Esophagus (tissue), 2 donors: Measurements from ENCODE around the gene ACAP2. TPM values are rescaled to one million over a fixed set of nuclear protein-coding genes. Genes with fewer than 3 reads are reported as not detected.

Experiments
- H3K27ac ChIP-seq, 2 donors: one replicate each; pipeline ENCODE4 v1.5.1; 2013; ENCODE audit warnings: low read depth in 2 of 2, mild to moderate bottlenecking in 2 of 2, inconsistent platforms in 1 of 2, low read length in 1 of 2, moderate library complexity in 1 of 2
- H3K27me3 ChIP-seq, 2 donors: one replicate each; pipeline ENCODE4 v1.6.1; 2013; ENCODE audit warnings: low read length in 2 of 2, control low read depth in 1 of 2, mild to moderate bottlenecking in 1 of 2; ENCODE audit not compliant: insufficient read depth in 2 of 2, control insufficient read depth in 1 of 2
- H3K36me3 ChIP-seq, 2 donors: one replicate each; pipeline ENCODE4 v1.6.1; 2013; ENCODE audit warnings: low read length in 1 of 2; ENCODE audit not compliant: control insufficient read depth in 2 of 2, insufficient read depth in 2 of 2
- H3K4me1 ChIP-seq, 2 donors: one replicate each; pipeline ENCODE4 v1.6.1; 2013; ENCODE audit warnings: low read length in 1 of 2; ENCODE audit not compliant: control insufficient read depth in 2 of 2, insufficient read depth in 2 of 2
- H3K4me3 ChIP-seq, 2 donors: one replicate each; pipeline ENCODE4 v1.5.1; 2013; ENCODE audit warnings: low read length in 2 of 2, mild to moderate bottlenecking in 2 of 2, low read depth in 1 of 2, moderate library complexity in 1 of 2
- H3K9me3 ChIP-seq, 2 donors: one replicate each; pipeline ENCODE4 v1.6.1; 2013; ENCODE audit warnings: mild to moderate bottlenecking in 2 of 2, low read depth in 1 of 2, low read length in 1 of 2, moderate library complexity in 1 of 2; ENCODE audit not compliant: control insufficient read depth in 2 of 2, insufficient read depth in 1 of 2
- WGBS, 2 donors: extraction: QIAGEN DNeasy Blood & Tissue Kit; methylation state at CpG; one replicate each; pipeline ENCODE4 v1.1.7; 2013; 5-methylcytosine and 5-hydroxymethylcytosine counted together
- polyA plus RNA-seq, 2 donors: library from polyadenylated mRNA; stranded (reverse); fragments of 200-250 nt; gene quantifications; one replicate each; pipeline ENCODE4 v1.2.3, GENCODE V29; 2013
- donor health status: healthy with polysubstance abuse.
- donor health status: Bipolar disorder and iron deficiency.

The ACAP2 gene
- polyA plus RNA-seq, 2 donors = 11.9 to 12.5 TPM

DNA sequence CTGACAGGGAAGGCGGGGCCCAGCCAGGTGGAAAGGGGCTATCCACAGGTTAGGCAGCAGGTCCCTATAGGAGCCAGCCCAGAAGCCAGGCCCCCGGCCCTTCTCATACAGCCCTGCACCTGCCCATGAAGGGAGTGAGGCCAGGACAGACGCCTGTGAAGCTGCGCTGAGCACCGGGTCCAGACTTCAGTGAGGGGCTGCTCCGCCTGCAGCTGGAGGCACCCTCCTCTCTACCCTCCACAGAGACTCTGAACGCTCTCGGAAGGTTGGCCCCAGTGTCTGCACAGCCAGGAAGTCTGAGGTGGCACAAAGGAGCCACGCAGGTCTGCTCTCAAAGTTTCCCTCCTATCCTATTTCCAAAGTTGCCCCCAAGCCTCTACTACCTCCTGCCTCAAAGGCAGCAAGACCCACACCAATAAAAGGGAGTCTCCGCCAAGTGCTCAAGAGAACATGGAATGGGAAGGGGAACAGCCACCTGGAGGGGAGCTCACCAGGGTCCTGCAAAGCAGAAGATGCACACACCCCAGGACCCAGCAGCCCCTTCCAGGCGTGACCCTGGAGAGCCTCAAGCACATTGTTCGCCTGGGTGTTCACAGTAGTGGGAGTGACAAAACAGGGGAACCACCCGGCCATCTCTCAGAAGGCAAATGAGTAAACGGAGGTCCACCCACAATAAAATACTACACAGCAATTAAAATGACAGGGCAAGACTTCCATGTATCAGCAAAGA lies 191.3 kb downstream of the ACAP2 start:
- no peaks in the 10 kb centered on the region for H3K27me3 ChIP-seq
- H3K36me3 ChIP-seq = peaks cover 0 to 11% of the 10 kb centered on the region in 2 donors
- H3K4me1 ChIP-seq = peaks cover 3% of the 10 kb centered on the region in 2 donors
- H3K27ac ChIP-seq = no peak overlapping the region
- WGBS, 2 donors = 82 to 90% methylated on average over 14 of the region's 14 CpGs
- H3K9me3 ChIP-seq = no peaks in the 10 kb centered on the region
- H3K4me3 ChIP-seq = no peak overlapping the region

DNA sequence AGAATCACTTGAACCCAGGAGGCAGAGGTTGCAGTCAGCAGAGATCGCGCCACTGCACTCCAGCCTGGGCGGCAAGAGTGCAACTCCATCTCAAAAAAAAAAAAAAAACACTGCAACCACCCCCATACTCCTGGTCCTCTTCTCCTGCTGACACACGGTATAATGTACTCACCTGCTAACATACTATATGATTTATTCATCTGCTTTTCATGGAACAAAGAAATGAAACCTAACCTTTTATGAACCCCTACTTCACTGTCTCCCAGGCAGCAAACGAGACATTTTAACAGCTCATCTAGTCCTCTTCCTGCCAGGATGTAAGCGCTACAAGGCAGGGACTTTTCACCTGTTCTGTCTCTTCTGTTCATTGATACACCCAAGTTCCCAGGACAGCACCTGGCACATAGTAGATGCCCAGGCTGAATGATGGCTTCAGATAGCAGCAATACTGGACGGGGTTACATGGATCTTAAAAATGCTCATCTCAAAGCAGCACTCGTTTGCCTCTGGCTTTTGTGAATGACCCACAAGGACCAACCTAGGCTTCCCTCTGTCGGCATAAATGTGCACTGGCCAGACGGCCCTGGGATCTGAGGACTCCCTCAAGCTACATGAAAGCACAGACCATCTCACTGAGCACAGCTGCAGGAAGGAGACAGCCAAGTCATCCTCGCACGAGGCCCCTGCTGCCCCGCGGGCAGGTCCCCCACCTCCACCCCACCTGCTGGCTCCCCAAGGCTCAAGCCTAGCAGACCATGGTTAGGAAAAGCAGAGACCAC lies 192.2 kb downstream of the ACAP2 start:
- Histone ChIP-seq H3K4me1 (peaks cover 3% of the 10 kb centered on the region in 2 donors), H3K27ac (no peak overlapping the region), H3K9me3 (no peaks in the 10 kb centered on the region), H3K4me3 (no peak overlapping the region), H3K36me3 (peaks cover 0 to 6% of the 10 kb centered on the region in 2 donors), H3K27me3 (no peaks in the 10 kb centered on the region)
- WGBS, 2 donors = 64 to 72% methylated on average over 14 of the region's 14 CpGs

- H3K9me3 ChIP-seq = no peaks in the 10 kb centered on the region
- H3K4me3 ChIP-seq = no peak overlapping the region
- H3K27ac ChIP-seq = no peak overlapping the region
- peaks cover 3% of the 10 kb centered on the region in 2 donors for H3K4me1 ChIP-seq
- H3K36me3 ChIP-seq = peaks cover 0 to 4% of the 10 kb centered on the region in 2 donors
- WGBS, 2 donors = 91 to 92% methylated on average over 11 of the region's 11 CpGs
- no peaks in the 10 kb centered on the region for H3K27me3 ChIP-seq
These were observed 192.9 kb downstream of the ACAP2 start for GRCh38 chr3:195249858-195250464.

DNA sequence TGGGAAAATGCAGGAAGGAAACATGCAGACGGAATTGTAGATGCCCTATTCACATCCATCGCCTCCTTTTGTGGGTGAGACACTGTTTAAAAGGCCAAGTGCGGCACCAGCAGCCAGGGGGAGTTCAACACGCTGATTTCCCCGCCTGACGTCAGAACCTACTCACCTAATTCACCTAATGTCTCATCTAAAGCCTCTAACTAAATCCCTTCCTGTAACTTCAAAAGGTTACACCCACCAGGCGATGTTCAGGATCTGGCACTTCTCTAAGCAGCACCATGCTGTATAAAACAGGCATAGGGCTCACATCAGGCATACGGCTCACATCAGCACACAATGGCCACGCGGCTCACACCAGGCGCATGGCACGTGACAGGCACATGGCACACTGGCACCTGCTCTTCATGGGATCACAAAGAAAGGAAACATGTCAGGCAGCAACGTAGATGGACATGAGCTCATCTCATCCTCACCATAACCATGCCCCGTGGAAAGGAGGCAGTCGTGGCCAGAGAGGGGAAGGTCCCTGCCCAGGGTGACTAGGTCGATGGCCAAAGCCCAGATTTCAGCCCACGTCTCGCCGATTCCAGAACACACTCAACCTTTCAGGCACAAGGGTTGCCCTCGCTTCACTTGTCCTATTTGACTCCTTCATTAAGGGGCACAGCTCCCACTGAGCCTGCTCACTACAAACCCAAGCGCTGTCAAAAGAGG lies 193.6 kb downstream of the ACAP2 start:
- H3K36me3 ChIP-seq = peaks cover 0 to 2% of the 10 kb centered on the region in 2 donors
- H3K4me1 ChIP-seq = peaks cover 3% of the 10 kb centered on the region in 2 donors
- H3K9me3 ChIP-seq = no peaks in the 10 kb centered on the region
- no peaks in the 10 kb centered on the region for H3K27me3 ChIP-seq
- 93% methylated on average over 21 of the region's 21 CpGs for WGBS, 2 donors
- H3K4me3 ChIP-seq = no peak overlapping the region
- peak overlapping the region in 1 of 2 donors; percentile 34 for H3K27ac ChIP-seq

- WGBS, 2 donors = 96 to 97% methylated on average over 8 of the region's 8 CpGs
- Histone ChIP-seq H3K27ac (no peak overlapping the region), H3K4me1 (peaks cover 3% of the 10 kb centered on the region in 2 donors), H3K36me3 (peaks cover 0 to 2% of the 10 kb centered on the region in 2 donors), H3K27me3 (no peaks in the 10 kb centered on the region), H3K9me3 (no peaks in the 10 kb centered on the region), H3K4me3 (no peak overlapping the region)
These were observed 194.5 kb downstream of the ACAP2 start for GRCh38 chr3:195248281-195248680.

- 83 to 85% methylated on average over 8 of the region's 8 CpGs for WGBS, 2 donors
These were observed 195.0 kb downstream of the ACAP2 start for GRCh38 chr3:195247863-195248189.

GRCh38 chr3:195247086-195247862 lies 195.5 kb downstream of the ACAP2 start:
- no peaks in the 10 kb centered on the region for H3K9me3 ChIP-seq
- H3K36me3 ChIP-seq = peaks cover 0 to 2% of the 10 kb centered on the region in 2 donors
- WGBS, 2 donors = 93 to 96% methylated on average over 24 of the region's 24 CpGs
- no peak overlapping the region for H3K4me3 ChIP-seq
- no peaks in the 10 kb centered on the region for H3K27me3 ChIP-seq
- peaks cover 3% of the 10 kb centered on the region in 2 donors for H3K4me1 ChIP-seq
- H3K27ac ChIP-seq = no peak overlapping the region

More at GRCh38 chr3:195247863-195248189, 195.0 kb downstream of the ACAP2 start:
- H3K36me3 ChIP-seq = peaks cover 0 to 2% of the 10 kb centered on the region in 2 donors
- H3K9me3 ChIP-seq = no peaks in the 10 kb centered on the region
- no peak overlapping the region for H3K4me3 ChIP-seq
- no peaks in the 10 kb centered on the region for H3K27me3 ChIP-seq
- no peak overlapping the region for H3K27ac ChIP-seq
- H3K4me1 ChIP-seq = peaks cover 3% of the 10 kb centered on the region in 2 donors

GRCh38 chr3:195246581-195246995 lies 196.2 kb downstream of the ACAP2 start:
- Histone ChIP-seq H3K27me3 (no peaks in the 10 kb centered on the region), H3K36me3 (peaks cover 0 to 2% of the 10 kb centered on the region in 2 donors), H3K4me3 (no peak overlapping the region), H3K27ac (no peak overlapping the region), H3K4me1 (peaks cover 3% of the 10 kb centered on the region in 2 donors), H3K9me3 (no peaks in the 10 kb centered on the region)
- WGBS, 2 donors = 93 to 95% methylated on average over 9 of the region's 9 CpGs
